HFF-Myc (cell line): Measurements from ENCODE around the gene AREL1.

Experiments
- DNase-seq: peaks from one replicate; pipeline ENCODE4 v3.0.0-alpha.2; 2011; ENCODE audit warnings: low read depth; ENCODE audit errors: extremely low read depth
- H3K4me3 ChIP-seq: replicated peaks from 2 replicates; pipeline ENCODE4 v1.5.1; 2011; ENCODE audit warnings: low read depth, mild to moderate bottlenecking, control low read depth, low read length
- TF ChIP-seq, protein P1 (sequence below): IDR thresholded peaks from 2 replicates; pipeline ENCODE4 v1.5.1; 2012; ENCODE audit warnings: mild to moderate bottlenecking, low read depth, low read length, control low read depth; ENCODE audit errors: missing control alignments

Gene AREL1

DNA sequence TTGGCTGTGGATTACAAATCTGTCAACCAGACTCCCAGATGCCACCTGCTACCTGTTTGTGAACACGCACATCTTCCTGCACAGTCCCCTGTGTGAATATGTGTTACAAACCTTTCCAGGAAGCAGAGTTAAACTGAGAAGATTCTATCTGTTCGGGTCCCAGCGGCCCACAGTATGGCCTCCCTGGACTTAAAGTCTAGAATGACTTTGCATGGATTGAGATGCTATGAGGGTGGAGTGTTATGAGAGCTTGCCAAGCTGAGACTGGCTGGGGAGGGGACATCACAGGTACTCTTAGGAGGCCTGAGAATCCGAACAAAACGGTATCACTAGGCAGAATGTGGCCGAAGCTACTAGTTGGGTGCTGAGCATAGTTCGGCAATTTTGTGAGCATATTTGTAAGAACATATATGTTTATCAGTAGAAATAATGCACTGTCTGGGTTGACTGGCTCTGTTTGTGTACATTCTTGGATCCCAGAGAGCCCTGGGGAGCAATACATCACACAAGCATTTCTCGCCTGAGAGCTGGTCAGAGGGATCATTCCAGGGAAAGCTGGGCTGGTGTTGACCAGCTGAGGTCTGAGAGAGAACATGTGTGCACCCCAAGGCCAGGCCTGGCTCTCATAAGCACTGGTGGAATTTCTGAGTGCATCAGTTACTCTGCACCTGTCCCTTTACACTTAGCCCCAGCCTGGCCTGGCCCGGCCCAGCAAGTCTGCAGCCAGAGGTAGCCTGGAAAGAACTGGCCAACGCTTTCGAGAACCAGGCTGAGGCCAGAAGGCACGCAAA is 71.1 kb downstream of the AREL1 start:
- no peak for DNase-seq
- H3K4me3 ChIP-seq = no peak overlapping the region
- TF ChIP-seq, protein P1, sequence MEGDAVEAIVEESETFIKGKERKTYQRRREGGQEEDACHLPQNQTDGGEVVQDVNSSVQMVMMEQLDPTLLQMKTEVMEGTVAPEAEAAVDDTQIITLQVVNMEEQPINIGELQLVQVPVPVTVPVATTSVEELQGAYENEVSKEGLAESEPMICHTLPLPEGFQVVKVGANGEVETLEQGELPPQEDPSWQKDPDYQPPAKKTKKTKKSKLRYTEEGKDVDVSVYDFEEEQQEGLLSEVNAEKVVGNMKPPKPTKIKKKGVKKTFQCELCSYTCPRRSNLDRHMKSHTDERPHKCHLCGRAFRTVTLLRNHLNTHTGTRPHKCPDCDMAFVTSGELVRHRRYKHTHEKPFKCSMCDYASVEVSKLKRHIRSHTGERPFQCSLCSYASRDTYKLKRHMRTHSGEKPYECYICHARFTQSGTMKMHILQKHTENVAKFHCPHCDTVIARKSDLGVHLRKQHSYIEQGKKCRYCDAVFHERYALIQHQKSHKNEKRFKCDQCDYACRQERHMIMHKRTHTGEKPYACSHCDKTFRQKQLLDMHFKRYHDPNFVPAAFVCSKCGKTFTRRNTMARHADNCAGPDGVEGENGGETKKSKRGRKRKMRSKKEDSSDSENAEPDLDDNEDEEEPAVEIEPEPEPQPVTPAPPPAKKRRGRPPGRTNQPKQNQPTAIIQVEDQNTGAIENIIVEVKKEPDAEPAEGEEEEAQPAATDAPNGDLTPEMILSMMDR = no peak

- DNase-seq = no peak
- H3K4me3 ChIP-seq = no peak overlapping the region
- TF ChIP-seq, protein P1 = no peak
Measured at GRCh38 chr14:74638966-74639365, 73.9 kb downstream of the AREL1 start.

- TF ChIP-seq, protein P1 = no peak
- H3K4me3 ChIP-seq = no peak overlapping the region
- no peak for DNase-seq
Measured at GRCh38 chr14:74638066-74638465, 74.8 kb downstream of the AREL1 start.

DNA sequence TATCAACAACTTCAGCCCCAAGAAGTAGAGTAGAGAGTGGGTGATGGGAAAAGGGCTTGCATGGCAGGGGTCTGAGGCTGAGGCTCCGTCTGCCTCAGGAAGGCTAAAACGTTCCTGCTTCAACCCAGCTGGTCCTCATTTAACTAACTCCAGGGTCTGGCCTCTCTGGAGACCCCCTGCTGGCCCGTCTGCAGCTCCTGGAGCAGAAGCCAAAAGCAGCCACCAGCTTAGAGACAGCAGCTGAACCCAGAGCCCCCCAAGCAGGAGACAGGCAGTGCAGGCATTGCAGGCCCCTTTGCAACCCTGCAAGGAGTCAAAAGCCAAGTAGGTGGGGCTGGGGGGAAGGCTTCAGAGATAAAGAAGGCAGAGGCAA is 75.7 kb downstream of the AREL1 start:
- no peak for DNase-seq
- H3K4me3 ChIP-seq = no peak overlapping the region
- TF ChIP-seq, protein P1 = no peak

DNA sequence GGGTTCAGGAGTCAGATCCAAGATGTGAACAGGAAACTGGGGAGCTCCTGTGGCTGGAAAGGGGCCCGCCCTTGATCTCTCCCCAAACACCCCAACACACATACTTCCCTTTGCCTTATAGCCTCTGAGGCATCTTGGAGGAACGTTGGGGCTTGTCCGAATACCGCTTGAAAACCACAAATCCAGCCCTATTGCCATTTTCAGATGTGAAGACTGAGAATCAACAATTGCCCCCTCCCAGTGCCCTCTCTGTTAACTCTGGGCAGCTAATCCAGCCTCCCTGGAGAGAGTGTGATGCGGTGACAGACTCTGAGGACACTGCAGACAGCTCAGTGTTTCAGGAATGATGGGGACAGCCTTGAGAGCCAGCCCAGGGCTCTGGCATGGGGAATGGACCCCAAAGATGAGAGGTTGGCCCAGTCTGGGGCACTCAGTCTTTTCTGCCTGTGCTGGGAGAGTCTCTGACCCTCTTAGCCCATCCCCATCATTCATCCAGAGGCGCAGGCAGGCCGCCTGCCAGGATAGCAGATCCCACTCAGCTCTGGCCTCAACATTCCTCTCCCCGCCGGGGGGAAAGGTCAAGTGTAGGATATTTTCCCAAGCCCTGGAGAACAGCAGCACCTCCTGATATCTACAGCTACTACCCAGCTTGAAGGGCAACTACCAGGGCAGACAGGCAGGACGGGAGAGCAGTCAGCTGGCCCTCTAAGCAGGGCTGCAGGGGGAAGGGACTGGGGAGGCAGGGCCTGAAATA is 76.3 kb downstream of the AREL1 start:
- TF ChIP-seq, protein P1 = no peak
- no peak for DNase-seq
- H3K4me3 ChIP-seq = no peak overlapping the region

- no peak for DNase-seq
- TF ChIP-seq, protein P1 = no peak
- H3K4me3 ChIP-seq = no peak overlapping the region
Measured at GRCh38 chr14:74635847-74636246, 77.0 kb downstream of the AREL1 start.

DNA sequence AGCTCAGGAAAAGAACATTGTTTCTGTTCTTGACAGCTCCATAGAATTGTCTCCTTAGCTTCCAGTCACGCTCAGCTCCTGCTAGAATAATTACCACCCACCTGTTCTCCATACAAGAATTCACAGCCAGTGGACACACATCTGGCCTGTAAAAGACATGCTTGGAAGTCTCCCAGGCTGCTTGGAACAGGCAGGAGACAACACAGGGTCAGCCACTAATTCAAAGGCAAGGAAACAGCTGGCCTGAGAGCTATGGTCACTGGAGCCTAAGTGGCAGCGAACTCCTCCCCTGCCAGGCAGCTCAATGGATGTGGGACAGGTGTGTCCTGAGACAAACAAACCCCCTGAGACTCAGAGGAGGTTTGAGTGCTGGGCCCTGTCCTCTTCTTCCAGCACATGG is 77.9 kb downstream of the AREL1 start:
- H3K4me3 ChIP-seq = no peak overlapping the region
- peak; percentile 51 for DNase-seq
- TF ChIP-seq, protein P1 = no peak
